Glutamatergic neuron (in vitro differentiated cells): ENCODE data around the gene ZBTB7C. TPM values are rescaled to one million over a fixed set of nuclear protein-coding genes. Genes with fewer than 3 reads are reported as not detected.

Experiments used
- DNase-seq: peaks from one replicate; pipeline ENCODE4 v3.0.0; 2022
- H3K27ac Mint-ChIP-seq: one replicate; pipeline ENCODE4 v1.8.0; 2020; ENCODE audit warnings: mild to moderate bottlenecking, mixed read lengths, inconsistent platforms; ENCODE audit not compliant: unreplicated experiment
- H3K27me3 Mint-ChIP-seq: one replicate; pipeline ENCODE4 v1.8.0; 2020; ENCODE audit warnings: mild to moderate bottlenecking, moderate library complexity, mixed read lengths, inconsistent platforms; ENCODE audit not compliant: unreplicated experiment
- H3K36me3 Mint-ChIP-seq: one replicate; pipeline ENCODE4 v1.8.0; 2020; ENCODE audit warnings: mild to moderate bottlenecking, mixed read lengths, inconsistent platforms; ENCODE audit not compliant: unreplicated experiment
- H3K4me1 Mint-ChIP-seq: one replicate; pipeline ENCODE4 v1.8.0; 2020; ENCODE audit warnings: mild to moderate bottlenecking, low read depth, mixed read lengths, inconsistent platforms; ENCODE audit not compliant: unreplicated experiment
- H3K4me3 Mint-ChIP-seq: one replicate; pipeline ENCODE4 v1.8.0; 2020; ENCODE audit warnings: mild to moderate bottlenecking, mixed read lengths, inconsistent platforms; ENCODE audit not compliant: unreplicated experiment
- H3K9me3 Mint-ChIP-seq: one replicate; pipeline ENCODE4 v1.8.0; 2020; ENCODE audit warnings: mild to moderate bottlenecking, moderate library complexity, mixed read lengths, inconsistent platforms; ENCODE audit not compliant: unreplicated experiment
- CTCF ChIP-seq: fragments of 200-600 bp; sonication (generic); IDR thresholded peaks from one replicate; pipeline ENCODE4 v1.5.0; 2021; ENCODE audit not compliant: partially characterized antibody, unreplicated experiment
- total RNA-seq: library from RNA; stranded (reverse); fragmentation: NEBNext Ultra II Directional; extraction: Animal tissue kit (Norgen Biotek cat#: 25700); gene quantifications from one replicate; pipeline ENCODE4 v1.2.1, GENCODE V29; 2021; ENCODE audit not compliant: unreplicated experiment

ZBTB7C gene
- total RNA-seq, 1 donor from 2014 or later, result 10.6 TPM

- H3K4me3 Mint-ChIP-seq, result no peak overlapping the region
- no peak for DNase-seq
- TF ChIP-seq CTCF, result no peak
- peaks cover 3% of the 10 kb centered on the region for H3K4me1 Mint-ChIP-seq
- peaks cover 3% of the 10 kb centered on the region for H3K9me3 Mint-ChIP-seq
- no peak overlapping the region for H3K27ac Mint-ChIP-seq
- H3K27me3 Mint-ChIP-seq, result peaks cover 5% of the 10 kb centered on the region
- no peaks in the 10 kb centered on the region for H3K36me3 Mint-ChIP-seq
These were observed 335.8 kb downstream of the ZBTB7C start for GRCh38 chr18:48073211-48073930.

GRCh38 chr18:48072428-48073204 is 336.6 kb downstream of the ZBTB7C start:
- Mint-ChIP-seq H3K9me3 (peaks cover 3% of the 10 kb centered on the region), H3K4me3 (no peak overlapping the region), H3K27me3 (peaks cover 5% of the 10 kb centered on the region), H3K27ac (no peak overlapping the region), H3K36me3 (no peaks in the 10 kb centered on the region), H3K4me1 (peaks cover 3% of the 10 kb centered on the region)
- no peak for TF ChIP-seq CTCF
- DNase-seq, result no peak

- peaks cover 4% of the 10 kb centered on the region for H3K4me1 Mint-ChIP-seq
- TF ChIP-seq CTCF, result no peak
- peaks cover 4% of the 10 kb centered on the region for H3K27me3 Mint-ChIP-seq
- H3K9me3 Mint-ChIP-seq, result no peaks in the 10 kb centered on the region
- no peak overlapping the region for H3K4me3 Mint-ChIP-seq
- H3K27ac Mint-ChIP-seq, result no peak overlapping the region
- no peak for DNase-seq
- no peaks in the 10 kb centered on the region for H3K36me3 Mint-ChIP-seq
These were observed 340.2 kb downstream of the ZBTB7C start for GRCh38 chr18:48068916-48069445.

GRCh38 chr18:48066225-48066652 is 342.9 kb downstream of the ZBTB7C start:
- no peak for DNase-seq
- TF ChIP-seq CTCF, result no peak
- Mint-ChIP-seq H3K4me3 (no peak overlapping the region), H3K27ac (no peak overlapping the region), H3K4me1 (peaks cover 2% of the 10 kb centered on the region), H3K36me3 (no peaks in the 10 kb centered on the region), H3K27me3 (peaks cover 4% of the 10 kb centered on the region), H3K9me3 (peaks cover 1% of the 10 kb centered on the region)

GRCh38 chr18:48065601-48065995 is 343.6 kb downstream of the ZBTB7C start:
- H3K27ac Mint-ChIP-seq, result no peak overlapping the region
- H3K4me1 Mint-ChIP-seq, result peaks cover 3% of the 10 kb centered on the region
- no peak for DNase-seq
- no peaks in the 10 kb centered on the region for H3K36me3 Mint-ChIP-seq
- H3K9me3 Mint-ChIP-seq, result peaks cover 1% of the 10 kb centered on the region
- peaks cover 2% of the 10 kb centered on the region for H3K27me3 Mint-ChIP-seq
- TF ChIP-seq CTCF, result no peak
- no peak overlapping the region for H3K4me3 Mint-ChIP-seq
